ENCODE data around the gene MELK. TPM values are rescaled to one million over a fixed set of nuclear protein-coding genes. Genes with fewer than 3 reads are reported as not detected.

The MELK gene
- total and polyA plus RNA-seq, 2 of the 4 experiments (the other 2 are of a cell fraction): 20.8 to 27.4 TPM

DNA sequence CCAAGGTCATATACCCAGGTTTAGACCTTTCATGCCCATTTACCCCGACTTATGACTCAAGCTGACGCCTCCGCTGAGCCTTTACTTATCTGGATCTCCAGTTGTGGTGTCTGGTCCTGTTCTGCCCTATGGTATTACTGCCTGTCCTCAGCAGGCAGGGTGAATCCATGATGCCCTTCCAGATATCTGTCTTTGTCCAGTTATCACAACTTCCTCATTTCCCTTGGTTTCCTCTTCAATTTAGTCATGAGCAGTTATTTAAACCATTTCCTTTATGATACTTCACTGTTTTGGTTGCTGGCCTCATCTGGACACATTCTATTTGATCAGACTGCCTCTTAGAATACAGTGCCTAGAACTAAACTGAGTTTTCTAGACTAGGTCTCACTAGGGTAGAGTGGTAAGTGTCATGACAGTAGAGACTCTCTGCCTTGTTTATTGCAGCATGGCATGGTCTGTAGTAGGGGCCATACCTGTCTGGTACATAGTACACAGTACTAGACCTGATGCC is 93.3 kb downstream of the MELK start:
- ChIA-PET POLR2A (ENCODE audit: unreplicated experiment) (no interaction called here), CTCF (no interaction called here)
- peak overlapping the region in 1 of 2 experiments; percentile 61; a peak in 2 of 4 replicates for H4K8ac ChIP-seq (ENCODE audit: low read depth in 2 of 2, low read length in 2 of 2)
- H3K27ac ChIP-seq (ENCODE audit: insufficient read depth, low read length): no peak overlapping the region
- peaks cover 5% of the 10 kb centered on the region for H3K4me1 ChIP-seq (ENCODE audit: control insufficient read depth, insufficient read depth, low read length)
- peak; percentile 30 for DNase-seq
- peak overlapping the region; percentile 56 for H3K4me2 ChIP-seq (ENCODE audit: low read depth, low read length)
- H3K56ac ChIP-seq (ENCODE audit: extremely low read depth, insufficient read depth, low read length): no peak overlapping the region
- H3K9me3 ChIP-seq (ENCODE audit: control insufficient read depth, insufficient read depth, low read length): no peaks in the 10 kb centered on the region
- H3K36me3 ChIP-seq (ENCODE audit: control insufficient read depth, insufficient read depth, low read length): no peaks in the 10 kb centered on the region; the same call in none of the 2 replicates
- ATAC-seq (ENCODE audit: low read depth): peak; percentile 62
- peak overlapping the region; percentile 59 for H2AFZ ChIP-seq (replicated peaks; ENCODE audit: low read length, poor library complexity)
- in situ Hi-C loops (cut with MboI; ENCODE audit: low sequenced_read_pairs) (no loop called here), intact Hi-C loops (cut with micrococcal nuclease) (no loop called here), dilution Hi-C loops (cut with HindIII; ENCODE audit: low sequenced_read_pairs, unreplicated experiment) (no loop called here)
- H4K91ac ChIP-seq (ENCODE audit: insufficient read depth, low read depth, low read length): no peak overlapping the region
- no peak overlapping the region for H3K4ac ChIP-seq (ENCODE audit: low read depth, low read length)
- H2AK5ac ChIP-seq (ENCODE audit: low read depth, low read length): 0 out of 2 replicates have a peak overlapping the region, but pooled peaks have one; percentile 13
- H2AK9ac ChIP-seq (replicated peaks; ENCODE audit: low read depth, low read length, poor library complexity): peak overlapping the region; percentile 46
- no peaks in the 10 kb centered on the region for H4K20me1 ChIP-seq (ENCODE audit: insufficient read depth, low read length)
- peak overlapping the region; percentile 20; the same call in 1 of the 2 replicates for H3K18ac ChIP-seq (ENCODE audit: low read depth, low read length)
- H4K5ac ChIP-seq (ENCODE audit: low read depth, low read length): peak overlapping the region; percentile 26
- peak overlapping the region; percentile 50; the same call in 1 of the 2 replicates for H2BK20ac ChIP-seq (ENCODE audit: low read depth, low read length)
- peak overlapping the region; percentile 61; the same call in 1 of the 2 replicates for H3K14ac ChIP-seq (replicated peaks; ENCODE audit: low read depth, low read length)
- no CpG with 5 or more reads among the region's 3 CpGs for WGBS, 2 experiments (ENCODE audit: extremely low coverage in 2 of 2, insufficient read length in 1 of 2)
- H2BK15ac ChIP-seq (ENCODE audit: low read depth, low read length): no peak overlapping the region
- H2BK120ac ChIP-seq (ENCODE audit: low read depth, low read length): peak overlapping the region; percentile 30; the same call in 1 of the 2 replicates
- H3K27me3 ChIP-seq (ENCODE audit: control insufficient read depth, insufficient read depth, low read length): no peaks in the 10 kb centered on the region
- no peak overlapping the region for H3K4me3 ChIP-seq (ENCODE audit: insufficient read depth, low read depth, low read length)
- no peak for TF ChIP-seq POLR2A (IDR thresholded peaks at IDR 0.05; ENCODE audit: low read depth, low read length)
- peaks cover 14 to 17% of the 10 kb centered on the region in 2 experiments; a peak in 3 of 4 replicates for H3K79me1 ChIP-seq (ENCODE audit: low read depth in 1 of 2, low read length in 2 of 2)
- H3K23ac ChIP-seq (ENCODE audit: low read depth, low read length): peak overlapping the region; percentile 70; the same call in 1 of the 2 replicates
- no TSS peak for BruUV-seq (replicated peaks)
- peak overlapping the region; percentile 47 for H2BK5ac ChIP-seq (ENCODE audit: low read depth, low read length, poor library complexity, severe bottlenecking)
- H3K9me1 ChIP-seq (ENCODE audit: insufficient read depth, low read length): peaks cover 7% of the 10 kb centered on the region; the same call in 1 of the 2 replicates
- no peak overlapping the region for H3K9ac ChIP-seq (ENCODE audit: low read depth, low read length)
